ENCODE data around the gene TECR. TPM values are rescaled to one million over a fixed set of nuclear protein-coding genes. Genes with fewer than 3 reads are reported as not detected.
"Not testable (repeated sequence)": the region's sequence is repeated elsewhere in the genome, so short reads cannot be mapped to it uniquely, and the experiment has no call there.

The TECR gene
- total RNA-seq, 4 donors from 2014 or later: 36.6 to 145 (median 69.3) TPM

DNA sequence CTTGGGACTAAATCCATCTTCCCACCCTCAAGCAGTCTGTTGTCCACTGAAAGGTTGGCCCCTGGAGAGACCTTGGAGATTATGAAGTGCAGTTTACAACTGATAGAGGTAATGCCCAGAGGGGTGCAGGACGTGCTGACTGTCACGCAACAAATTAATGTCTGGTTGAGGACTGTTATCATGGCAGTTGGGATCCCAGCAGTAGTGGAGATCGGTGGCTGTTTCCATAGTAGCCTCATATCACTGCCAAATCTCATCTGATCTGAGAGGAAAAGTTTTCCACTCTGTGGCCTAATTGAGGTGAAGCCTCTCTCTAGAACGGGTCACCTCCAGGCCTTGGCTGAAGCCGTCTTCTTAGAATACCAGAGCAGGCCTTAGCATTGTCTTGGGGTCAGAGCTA, 4.1 kb downstream of the TECR start:
- H3K4me1 ChIP-seq: peaks cover 6 to 40% (median 32%) of the 10 kb centered on the region in 4 donors
- no peaks in the 10 kb centered on the region for H3K27me3 ChIP-seq
- DNase-seq: no peak
- intact Hi-C loops (cut with DNase I; ENCODE audit: low total_unique reads): no loop called here
- H3K4me3 ChIP-seq: no peak overlapping the region
- in situ Hi-C loops (cut with MboI; ENCODE audit: low pct_ligation_motif_present in 1 of 4, low pct_unique_long_range_greater_than_20kb in 1 of 4, low sequenced_read_pairs in 3 of 4): no loop called here
- WGBS, 2 donors (ENCODE audit: low coverage in 1 of 2): 86 to 93% methylated on average over 2 to 5 of the region's 5 CpGs
- H3K27ac ChIP-seq: no peak overlapping the region
- TF ChIP-seq POLR2AphosphoS5 (IDR thresholded peaks at IDR 0.05): no peak
- no peak for TF ChIP-seq CTCF (IDR thresholded peaks at IDR 0.05)
- no peak for TF ChIP-seq EP300 (IDR thresholded peaks at IDR 0.05; ENCODE audit: low read depth)
- TF ChIP-seq POLR2A (IDR thresholded peaks at IDR 0.05): no peak
- no peaks in the 10 kb centered on the region for H3K36me3 ChIP-seq
- H3K9me3 ChIP-seq: no peaks in the 10 kb centered on the region

- H3K4me1 ChIP-seq: peaks cover 0 to 18% (median 17%) of the 10 kb centered on the region in 4 donors
- H3K9me3 ChIP-seq: no peaks in the 10 kb centered on the region
- TF ChIP-seq POLR2A (IDR thresholded peaks at IDR 0.05): peak; percentile 22
- no peak for TF ChIP-seq CTCF (IDR thresholded peaks at IDR 0.05)
- intact Hi-C loops (cut with DNase I; ENCODE audit: low total_unique reads) (no loop called here), in situ Hi-C loops (cut with MboI; ENCODE audit: low pct_ligation_motif_present in 1 of 4, low pct_unique_long_range_greater_than_20kb in 1 of 4, low sequenced_read_pairs in 3 of 4) (no loop called here)
- H3K36me3 ChIP-seq: no peaks in the 10 kb centered on the region
- DNase-seq: peak; percentile 90
- no peaks in the 10 kb centered on the region for H3K27me3 ChIP-seq
- peak overlapping the region; percentile 51 to 72 (median 64) for H3K27ac ChIP-seq
- WGBS, 2 donors (ENCODE audit: low coverage in 1 of 2): 31 to 38% methylated on average over 13 to 24 of the region's 24 CpGs
- peak overlapping the region in 2 of 4 donors; percentile 22 to 40 for H3K4me3 ChIP-seq
Observed at GRCh38 chr19:14536926-14537692, 7.7 kb downstream of the TECR start.

GRCh38 chr19:14540741-14541525, 11.5 kb downstream of the TECR start:
- WGBS, 2 donors (ENCODE audit: low coverage in 1 of 2): 87 to 91% methylated on average over 3 to 19 of the region's 19 CpGs
- no peak for DNase-seq
- in situ Hi-C loops (cut with MboI; ENCODE audit: low pct_ligation_motif_present in 1 of 4, low pct_unique_long_range_greater_than_20kb in 1 of 4, low sequenced_read_pairs in 3 of 4): no loop called here

GRCh38 chr19:14541979-14542378, 12.6 kb downstream of the TECR start:
- H3K9me3 ChIP-seq; H3K27ac ChIP-seq; H3K4me3 ChIP-seq; DNase-seq; H3K36me3 ChIP-seq; H3K27me3 ChIP-seq; intact Hi-C loops (cut with DNase I; ENCODE audit: low total_unique reads); in situ Hi-C loops (cut with MboI; ENCODE audit: low pct_ligation_motif_present in 1 of 4, low pct_unique_long_range_greater_than_20kb in 1 of 4, low sequenced_read_pairs in 3 of 4): not testable (repeated sequence)
- peaks cover 0 to 14% (median 12%) of the 10 kb centered on the region in 4 donors for H3K4me1 ChIP-seq
- 79 to 100% methylated on average over 1 to 5 of the region's 5 CpGs for WGBS, 2 donors (ENCODE audit: low coverage in 1 of 2)

More at GRCh38 chr19:14540741-14541525, 11.5 kb downstream of the TECR start:
- H3K27me3 ChIP-seq: no peaks in the 10 kb centered on the region
- no peaks in the 10 kb centered on the region for H3K36me3 ChIP-seq
- TF ChIP-seq CTCF (IDR thresholded peaks at IDR 0.05) (no peak), POLR2A (IDR thresholded peaks at IDR 0.05) (no peak), EP300 (IDR thresholded peaks at IDR 0.05; ENCODE audit: low read depth) (no peak)
- H3K9me3 ChIP-seq: no peaks in the 10 kb centered on the region
- H3K4me3 ChIP-seq: no peak overlapping the region
- H3K4me1 ChIP-seq: peaks cover 0 to 21% (median 18%) of the 10 kb centered on the region in 4 donors
- intact Hi-C loops (cut with DNase I; ENCODE audit: low total_unique reads): no loop called here
- no peak overlapping the region for H3K27ac ChIP-seq
